GM12878 (cell line): Measurements from ENCODE around the gene SLX4IP. TPM values are rescaled to one million over a fixed set of nuclear protein-coding genes. Genes with fewer than 3 reads are reported as not detected.

Source experiments
- ATAC-seq: fragments of 200-7000 bp; cut with Tn5 transposase; 3 replicates; pipeline ENCODE4 v1.9.1; 2020; ENCODE audit warnings: mild to moderate bottlenecking, moderate library complexity
- BruUV-seq: library from RNA; stranded (reverse); fragments of 400-500 nt; replicated peaks from 2 replicates; lab custom pipeline; 2021; lab: Mats Ljungman, UMichigan
- CTCF ChIA-PET: fragments of 300-600 bp; sonication (Branson Sonifier 250); formaldehyde crosslinking; extraction: SDS; loops from one replicate; lab custom pipeline; 2021; ENCODE audit warnings: inconsistent platforms; lab: Yijun Ruan, JAX
- POLR2A ChIA-PET: fragments of 350-600 bp; formaldehyde crosslinking; extraction: SDS; loops from one replicate; lab custom pipeline; 2021; ENCODE audit warnings: inconsistent platforms; lab: Charles Lee
- RAD21 ChIA-PET: fragments of 300-600 bp; sonication (Branson Sonifier 250); formaldehyde crosslinking; loops from one replicate; lab custom pipeline; 2023; ENCODE audit warnings: antibody characterized with exemption; ENCODE audit not compliant: unreplicated experiment; lab: Charles Lee
- SMC1A ChIA-PET: fragments of 300-600 bp; sonication (Branson Sonifier 250); formaldehyde crosslinking; loops from one replicate; lab custom pipeline; 2023; ENCODE audit not compliant: unreplicated experiment, uncharacterized antibody; lab: Charles Lee
- DNase-seq: peaks from one replicate; pipeline ENCODE4 v3.0.0-alpha.2; 2011; ENCODE audit warnings: low read depth, low spot score
- FAIRE-seq: peaks from 3 replicates; lab custom pipeline; 2011; peaks lifted over from hg19 to GRCh38; lab: Jason Lieb, UNC
- H2AFZ ChIP-seq: 2 replicates; pipeline ENCODE4 v1.6.0; 2011; ENCODE audit warnings: low read depth, low read length, control low read depth; ENCODE audit not compliant: control insufficient read depth
- H3K27ac ChIP-seq: 2 replicates; pipeline ENCODE4 v1.5.1; 2011; ENCODE audit warnings: control low read depth; ENCODE audit not compliant: control insufficient read depth, insufficient read depth
- H3K27me3 ChIP-seq, 2 experiments: replicated peaks in 1 of 2; 2 replicates each; pipeline versions ENCODE4 v1.6.0 to v1.6.1; 2011; ENCODE audit warnings: low read length in 1 of 2; ENCODE audit not compliant: control insufficient read depth in 2 of 2, insufficient read depth in 2 of 2
- H3K36me3 ChIP-seq, 2 experiments: 2 replicates each; pipeline ENCODE4 v1.5.1; 2011; ENCODE audit warnings: low read length in 1 of 2; ENCODE audit not compliant: control insufficient read depth in 2 of 2, insufficient read depth in 2 of 2
- H3K4me1 ChIP-seq: 2 replicates; pipeline ENCODE4 v1.6.1; 2011; ENCODE audit warnings: mild to moderate bottlenecking, low read length, moderate library complexity, mixed read lengths; ENCODE audit not compliant: control insufficient read depth, insufficient read depth
- H3K4me2 ChIP-seq: 2 replicates; pipeline ENCODE4 v1.6.0; 2011; ENCODE audit warnings: control low read depth; ENCODE audit not compliant: control insufficient read depth, insufficient read depth
- H3K4me3 ChIP-seq: fragments of 200-600 bp; sonication (generic); 2 replicates; pipeline ENCODE4 v1.5.1; 2016
- H3K79me2 ChIP-seq: 2 replicates; pipeline ENCODE4 v1.6.0; 2011; ENCODE audit warnings: low read length; ENCODE audit not compliant: control insufficient read depth, insufficient read depth
- H3K9ac ChIP-seq: 2 replicates; pipeline ENCODE4 v1.8.0; 2011; ENCODE audit warnings: low read length, control low read depth, mixed read lengths; ENCODE audit not compliant: control insufficient read depth, insufficient read depth
- H3K9me3 ChIP-seq: replicated peaks from 3 replicates; pipeline ENCODE4 v1.5.1; 2011; ENCODE audit warnings: mild to moderate bottlenecking, low read length; ENCODE audit not compliant: control insufficient read depth, insufficient read depth
- H4K20me1 ChIP-seq: 2 replicates; pipeline ENCODE4 v1.6.0; 2011; ENCODE audit not compliant: control insufficient read depth, insufficient read depth
- ASH2L ChIP-seq: fragments of 300-600, 200-600 bp; sonication (generic); IDR thresholded peaks from 2 replicates; pipeline ENCODE4 v1.6.1; 2017; ENCODE audit warnings: low read depth, mild to moderate bottlenecking, borderline replicate concordance
- CREM ChIP-seq: IDR thresholded peaks from 2 replicates; pipeline ENCODE4 v1.6.1; 2014; ENCODE audit warnings: antibody characterized with exemption, low read depth
- EP300 ChIP-seq, 2 experiments: fragments of 150-350 bp in 1 of 2; IDR thresholded peaks; 2 replicates each; pipeline ENCODE4 v1.6.1; 2011 to 2012; ENCODE audit warnings: low read depth in 2 of 2, low read length in 2 of 2, borderline replicate concordance in 1 of 2, improper control_type of control experiment in 1 of 2, inconsistent platforms in 1 of 2; ENCODE audit not compliant: control insufficient read depth in 1 of 2
- IKZF2 ChIP-seq, 2 experiments: fragments of 450-650 bp; IDR thresholded peaks; 2 replicates each; pipeline ENCODE4 v1.6.1; 2017; ENCODE audit warnings: mild to moderate bottlenecking in 2 of 2, moderate library complexity in 2 of 2
- NFXL1 ChIP-seq: fragments of 450-650 bp; IDR thresholded peaks from 2 replicates; pipeline ENCODE4 v1.6.1; 2017; ENCODE audit warnings: antibody characterized with exemption, mild to moderate bottlenecking, borderline replicate concordance
- TCF7 ChIP-seq: IDR thresholded peaks from 2 replicates; pipeline ENCODE4 v1.6.1; 2014; ENCODE audit warnings: antibody characterized with exemption, borderline replicate concordance
- YBX1 ChIP-seq: fragments of 450-650 bp; IDR thresholded peaks from 2 replicates; pipeline ENCODE4 v1.6.1; 2016; ENCODE audit warnings: antibody characterized with exemption
- WGBS: methylation state at CpG from one replicate; pipeline ENCODE4 v1.1.6; 2016; ENCODE audit warnings: low lambda C conversion rate; ENCODE audit not compliant: insufficient replicate concordance, insufficient coverage; ENCODE audit errors: missing lambda C conversion rate; 5-methylcytosine and 5-hydroxymethylcytosine counted together
- in situ Hi-C: fragments of 300-500 bp; cut with MboI; formaldehyde crosslinking; loops from 9 replicates; pipeline ENCODE4 v1.14.3; 2018; ENCODE audit warnings: mixed read lengths
- intact Hi-C: fragments of 100-400 bp; cut with micrococcal nuclease; formaldehyde crosslinking; loops from one replicate; pipeline ENCODE4 v1.14.2; 2022; ENCODE audit not compliant: unreplicated experiment
- polyA plus RNA-seq, 11 experiments: library from polyadenylated mRNA; depleted of rRNA in 4 of 11; unstranded in 6 of 11; stranded (reverse) in 5 of 11; fragments of >200 nt; fragmentation: Nextera tagmentation in 4 of 11; fragmentation: Illumina TruSeq in 1 of 11; extraction: Ambion mirVana in 4 of 11; extraction: Trizol in 1 of 11; gene quantifications; 1 replicate in 1 of 11; 2 replicates in 10 of 11; pipeline versions ENCODE4 v1.2.1 to v1.2.3, GENCODE V29; 2011 to 2016; ENCODE audit warnings: inconsistent platforms in 2 of 11, missing spikeins in 2 of 11, low read depth in 1 of 11
- total RNA-seq, 4 experiments: library from RNA; depleted of rRNA in 3 of 4; stranded (reverse); fragments of >200 nt in 3 of 4; fragmentation: Illumina TruSeq in 1 of 4; extraction: Trizol in 1 of 4; gene quantifications; 2 replicates each; pipeline versions ENCODE4 v1.2.1 to v1.2.3, GENCODE V29; 2013 to 2021
- TF ChIP-seq, protein P1 (sequence below): fragments of 450-650 bp; IDR thresholded peaks from 2 replicates; pipeline ENCODE4 v1.6.1; 2016; ENCODE audit warnings: mild to moderate bottlenecking
- TF ChIP-seq, protein P2 (sequence below), 3 experiments: IDR thresholded peaks in 2 of 3; conservative IDR thresholded peaks in 1 of 3; 2 replicates each; pipeline ENCODE4 v1.5.1; 2011; ENCODE audit warnings: low read depth in 3 of 3, low read length in 3 of 3, mild to moderate bottlenecking in 3 of 3, control low read depth in 2 of 3, moderate library complexity in 2 of 3, inconsistent platforms in 1 of 3, mixed read lengths in 1 of 3; ENCODE audit not compliant: control insufficient read depth in 2 of 3, insufficient read depth in 1 of 3; ENCODE audit errors: extremely low read depth in 1 of 3

The SLX4IP gene
- total and polyA plus RNA-seq, 10 of the 15 experiments (the other 5 are each of a cell fraction or from before 2014, with no cell fraction given), result 2.2 to 11.0 (median 6.3) TPM

DNA sequence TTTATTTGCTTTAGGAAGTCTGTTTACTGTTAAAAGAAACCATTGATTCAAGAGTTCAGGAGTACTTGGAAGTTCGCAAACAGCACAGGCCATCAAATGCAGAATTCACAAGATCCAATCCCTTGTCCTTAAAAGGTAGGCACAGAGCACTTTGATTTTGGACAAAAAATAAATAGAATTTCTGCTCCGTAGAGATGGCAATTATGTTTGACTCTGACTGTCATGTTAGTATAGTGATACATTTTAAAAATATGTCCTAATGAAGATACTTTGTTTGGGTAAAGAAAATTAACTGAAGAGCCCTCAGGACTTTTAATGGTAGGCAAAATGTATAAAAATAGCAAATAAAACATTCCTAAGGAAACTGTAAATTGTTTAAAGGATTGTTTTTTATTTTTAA is 125.6 kb downstream of the SLX4IP start:
- intact Hi-C loops (no loop called here), in situ Hi-C loops (no loop called here)
- no peak for TF ChIP-seq EP300 (IDR thresholded peaks at IDR 0.05; ENCODE audit: borderline replicate concordance in 1 of 2, control insufficient read depth in 1 of 2, low read depth in 2 of 2, low read length in 2 of 2)
- TF ChIP-seq CREM, result no peak
- TF ChIP-seq YBX1, result no peak
- TF ChIP-seq, protein P1, sequence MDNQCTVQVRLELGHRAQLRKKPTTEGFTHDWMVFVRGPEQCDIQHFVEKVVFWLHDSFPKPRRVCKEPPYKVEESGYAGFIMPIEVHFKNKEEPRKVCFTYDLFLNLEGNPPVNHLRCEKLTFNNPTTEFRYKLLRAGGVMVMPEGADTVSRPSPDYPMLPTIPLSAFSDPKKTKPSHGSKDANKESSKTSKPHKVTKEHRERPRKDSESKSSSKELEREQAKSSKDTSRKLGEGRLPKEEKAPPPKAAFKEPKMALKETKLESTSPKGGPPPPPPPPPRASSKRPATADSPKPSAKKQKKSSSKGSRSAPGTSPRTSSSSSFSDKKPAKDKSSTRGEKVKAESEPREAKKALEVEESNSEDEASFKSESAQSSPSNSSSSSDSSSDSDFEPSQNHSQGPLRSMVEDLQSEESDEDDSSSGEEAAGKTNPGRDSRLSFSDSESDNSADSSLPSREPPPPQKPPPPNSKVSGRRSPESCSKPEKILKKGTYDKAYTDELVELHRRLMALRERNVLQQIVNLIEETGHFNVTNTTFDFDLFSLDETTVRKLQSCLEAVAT, result no peak
- TF ChIP-seq, protein P2, sequence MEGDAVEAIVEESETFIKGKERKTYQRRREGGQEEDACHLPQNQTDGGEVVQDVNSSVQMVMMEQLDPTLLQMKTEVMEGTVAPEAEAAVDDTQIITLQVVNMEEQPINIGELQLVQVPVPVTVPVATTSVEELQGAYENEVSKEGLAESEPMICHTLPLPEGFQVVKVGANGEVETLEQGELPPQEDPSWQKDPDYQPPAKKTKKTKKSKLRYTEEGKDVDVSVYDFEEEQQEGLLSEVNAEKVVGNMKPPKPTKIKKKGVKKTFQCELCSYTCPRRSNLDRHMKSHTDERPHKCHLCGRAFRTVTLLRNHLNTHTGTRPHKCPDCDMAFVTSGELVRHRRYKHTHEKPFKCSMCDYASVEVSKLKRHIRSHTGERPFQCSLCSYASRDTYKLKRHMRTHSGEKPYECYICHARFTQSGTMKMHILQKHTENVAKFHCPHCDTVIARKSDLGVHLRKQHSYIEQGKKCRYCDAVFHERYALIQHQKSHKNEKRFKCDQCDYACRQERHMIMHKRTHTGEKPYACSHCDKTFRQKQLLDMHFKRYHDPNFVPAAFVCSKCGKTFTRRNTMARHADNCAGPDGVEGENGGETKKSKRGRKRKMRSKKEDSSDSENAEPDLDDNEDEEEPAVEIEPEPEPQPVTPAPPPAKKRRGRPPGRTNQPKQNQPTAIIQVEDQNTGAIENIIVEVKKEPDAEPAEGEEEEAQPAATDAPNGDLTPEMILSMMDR (IDR thresholded peaks at IDR 0.05 in 2 of 3, conservative IDR thresholded peaks at IDR 0.05 in 1 of 3; ENCODE audit: control insufficient read depth in 2 of 3, extremely low read depth in 1 of 3, insufficient read depth in 1 of 3, low read depth in 3 of 3, low read length in 3 of 3), result no peak
- no peak for TF ChIP-seq ASH2L
- TF ChIP-seq TCF7, result no peak
- TF ChIP-seq NFXL1, result no peak
- no peak for TF ChIP-seq IKZF2 (IDR thresholded peaks at IDR 0.05)
- no peak for DNase-seq
- no TSS peak for BruUV-seq
- FAIRE-seq, result no peak
- Histone ChIP-seq H3K27me3 (no peaks in the 10 kb centered on the region), H3K4me3 (no peak overlapping the region), H3K36me3 (peaks cover 2 to 4% of the 10 kb centered on the region in 2 experiments; a peak in 1 of 4 replicates), H3K4me2 (no peak overlapping the region), H3K9ac (no peak overlapping the region), H3K27ac (no peak overlapping the region), H4K20me1 (no peaks in the 10 kb centered on the region), H3K79me2 (no peaks in the 10 kb centered on the region), H3K9me3 (peaks cover 2% of the 10 kb centered on the region; the same call in 1 of the 3 replicates), H3K4me1 (peaks cover 14% of the 10 kb centered on the region; the same call in 1 of the 2 replicates), H2AFZ (no peak overlapping the region)
- ChIA-PET RAD21 (no interaction called here), CTCF (no interaction called here), SMC1A (no interaction called here), POLR2A (interaction anchor here (0.6 kb wide), 1 partner anchor 159 kb away, joined by 3 read pairs; no protein-coding TSS in a partner anchor)
- 100% methylated on average over 2 of the region's 2 CpGs for WGBS
- ATAC-seq, result no peak
